Fibroblast of pulmonary artery (primary cell): Measurements from ENCODE around the gene COPRS.

Experiments
- DNase-seq: peaks from one replicate; pipeline ENCODE4 v3.0.0-alpha.2; 2010; ENCODE audit warnings: low read depth
- H3K4me3 ChIP-seq: replicated peaks from 2 replicates; pipeline ENCODE4 v1.5.1; 2011; ENCODE audit warnings: low read depth, mild to moderate bottlenecking, control low read depth, low read length, moderate library complexity
- CTCF ChIP-seq: IDR thresholded peaks from 2 replicates; pipeline ENCODE4 v1.5.1; 2011; ENCODE audit warnings: mild to moderate bottlenecking, control low read depth, low read length, inconsistent platforms; ENCODE audit errors: missing control alignments

COPRS gene

DNA sequence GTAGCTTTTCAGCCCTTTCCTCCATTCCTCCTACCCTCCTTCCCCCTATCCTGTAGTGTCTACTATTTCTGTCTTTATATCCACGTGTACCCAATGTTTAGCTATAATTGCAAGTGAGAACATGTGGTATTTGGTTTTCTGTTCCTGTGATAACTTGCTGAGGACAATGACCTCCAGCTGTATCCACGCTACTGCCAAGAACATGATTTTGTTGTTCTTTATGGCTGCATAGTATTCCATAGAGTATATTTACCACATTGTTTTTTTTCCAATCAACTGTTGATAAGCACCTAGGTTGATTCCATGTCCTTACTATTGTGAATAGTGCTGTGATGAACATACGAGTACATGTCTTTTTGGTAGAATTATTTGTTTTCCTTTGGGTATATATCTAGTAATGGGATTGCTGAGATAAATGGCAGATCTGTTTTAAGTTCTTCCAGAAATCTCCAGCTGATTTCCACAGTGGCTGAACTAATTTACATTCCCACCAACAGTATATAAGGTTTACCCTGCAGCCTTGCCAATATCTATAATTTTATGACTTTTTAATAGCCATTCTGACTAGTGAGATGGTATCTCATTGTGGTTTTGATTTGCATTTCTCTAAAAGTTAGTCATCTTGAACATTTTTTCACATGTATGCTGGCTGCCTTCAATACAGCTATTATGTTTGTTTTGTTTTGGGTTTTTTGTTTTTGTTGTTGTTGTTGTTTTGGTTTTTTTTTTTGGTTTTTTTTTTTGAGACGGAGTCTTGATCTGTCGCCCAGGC lies 10.9 kb upstream of the COPRS start:
- no peak for TF ChIP-seq CTCF

DNA sequence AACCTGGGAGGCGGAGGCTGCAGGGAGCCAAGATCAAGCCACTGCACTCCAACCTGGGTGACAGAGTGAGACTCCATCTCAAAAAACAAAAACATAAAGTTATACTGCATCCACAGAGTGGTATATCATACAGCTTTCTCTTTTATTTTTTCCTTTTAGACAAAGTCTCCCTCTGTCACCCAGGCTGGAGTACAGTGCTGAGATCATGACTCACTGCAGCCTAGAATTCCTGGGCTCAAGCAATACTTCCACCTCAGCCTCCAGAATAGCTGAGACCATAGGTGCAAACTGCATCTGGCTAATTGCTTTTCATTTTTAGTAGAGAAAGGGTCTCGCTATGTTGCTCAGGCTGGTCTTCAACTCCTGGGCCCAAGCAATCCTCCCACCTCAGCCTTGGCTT lies 10.0 kb upstream of the COPRS start:
- no peak for TF ChIP-seq CTCF
- H3K4me3 ChIP-seq, result no peak overlapping the region
- no peak for DNase-seq

More for the DNA sequence above, 10.9 kb upstream of the COPRS start:
- H3K4me3 ChIP-seq, result no peak overlapping the region
- DNase-seq, result no peak

DNA sequence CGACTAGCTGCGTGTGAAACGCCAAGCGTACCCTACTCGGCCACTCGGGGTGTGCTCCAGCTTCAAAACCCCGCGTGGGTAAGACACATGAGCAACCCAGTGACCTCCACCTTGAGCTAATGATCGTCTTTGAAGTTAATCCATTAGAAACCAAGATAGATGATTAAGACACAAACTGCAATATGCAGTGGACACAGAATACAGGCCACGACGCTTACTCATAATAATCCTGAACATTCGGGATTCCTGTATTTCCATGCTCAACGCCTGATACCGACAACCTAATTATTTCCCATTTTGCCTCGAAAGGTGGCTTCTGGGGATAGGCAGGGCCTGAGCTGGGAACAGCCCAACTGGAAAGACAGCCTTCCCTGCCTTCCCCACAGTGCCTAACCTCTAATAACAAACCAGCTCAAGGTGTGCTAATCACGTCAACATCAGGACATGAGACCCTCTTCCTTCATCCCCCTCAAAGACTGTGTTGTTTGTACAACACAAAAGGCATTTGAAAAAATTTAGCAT lies 504 bp upstream of the COPRS start:
- peak overlapping the region; percentile 49 for H3K4me3 ChIP-seq
- no peak for TF ChIP-seq CTCF
- DNase-seq, result no peak

GRCh38 chr17:31857920-31858641 lies 963 bp downstream of the COPRS start:
- H3K4me3 ChIP-seq, result peak overlapping the region; percentile 75
- TF ChIP-seq CTCF, result no peak
- DNase-seq, result no peak

- no peak for TF ChIP-seq CTCF
- no peak overlapping the region for H3K4me3 ChIP-seq
- no peak for DNase-seq
Measured at GRCh38 chr17:31856750-31857149, 2.3 kb downstream of the COPRS start.

DNA sequence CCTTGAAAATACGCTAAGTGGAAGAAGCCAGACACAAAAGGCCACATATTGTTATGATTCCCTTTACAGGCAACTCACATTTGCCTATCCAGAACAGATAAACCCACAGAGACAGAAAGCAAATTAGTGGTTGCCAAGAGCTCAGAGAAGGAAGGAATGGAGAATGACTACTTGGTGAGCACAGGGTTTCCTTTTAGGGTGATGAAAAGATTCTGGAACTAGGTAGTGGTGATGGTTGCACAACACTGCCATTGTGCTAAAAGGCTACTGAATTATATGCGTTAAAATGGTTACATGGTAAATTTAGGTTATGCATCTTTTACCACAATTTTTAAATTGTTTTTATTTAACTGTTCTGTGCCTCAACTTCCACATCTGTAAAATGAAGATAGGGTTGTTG lies 4.4 kb downstream of the COPRS start:
- H3K4me3 ChIP-seq, result no peak overlapping the region
- peak; percentile 61 for DNase-seq
- TF ChIP-seq CTCF, result no peak
